ENCODE results near the gene COBL. TPM values are rescaled to one million over a fixed set of nuclear protein-coding genes. Genes with fewer than 3 reads are reported as not detected.

The COBL gene
- total and polyA plus RNA-seq, 2 of the 4 experiments (the other 2 are of a cell fraction) = under 0.01 TPM; not detected in 1

GRCh38 chr7:51190969-51191368 lies 125.6 kb downstream of the COBL start:
- no peak overlapping the region for H4K91ac ChIP-seq (ENCODE audit: insufficient read depth, low read depth, low read length)
- DNase-seq (no peak), ATAC-seq (ENCODE audit: low read depth) (no peak)
- TF ChIP-seq FOS (IDR thresholded peaks at IDR 0.05; ENCODE audit: low read depth, low read length) = no peak
- no peak for TF ChIP-seq RFX5 (IDR thresholded peaks at IDR 0.05; ENCODE audit: low read depth, low read length)
- TF ChIP-seq CHD1 (IDR thresholded peaks at IDR 0.05; ENCODE audit: low read depth, low read length) = no peak
- no peak for TF ChIP-seq CEBPB (IDR thresholded peaks at IDR 0.05; ENCODE audit: low read depth, low read length)
- no peak for TF ChIP-seq MXI1 (IDR thresholded peaks at IDR 0.05; ENCODE audit: borderline replicate concordance, low read depth, low read length)
- no peak for TF ChIP-seq RAD21 (IDR thresholded peaks at IDR 0.05; ENCODE audit: low read length)
- TF ChIP-seq, protein P1, sequence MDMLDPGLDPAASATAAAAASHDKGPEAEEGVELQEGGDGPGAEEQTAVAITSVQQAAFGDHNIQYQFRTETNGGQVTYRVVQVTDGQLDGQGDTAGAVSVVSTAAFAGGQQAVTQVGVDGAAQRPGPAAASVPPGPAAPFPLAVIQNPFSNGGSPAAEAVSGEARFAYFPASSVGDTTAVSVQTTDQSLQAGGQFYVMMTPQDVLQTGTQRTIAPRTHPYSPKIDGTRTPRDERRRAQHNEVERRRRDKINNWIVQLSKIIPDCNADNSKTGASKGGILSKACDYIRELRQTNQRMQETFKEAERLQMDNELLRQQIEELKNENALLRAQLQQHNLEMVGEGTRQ (IDR thresholded peaks at IDR 0.05; ENCODE audit: low read depth, low read length) = no peak
- no peak for TF ChIP-seq POLR2A (IDR thresholded peaks at IDR 0.05; ENCODE audit: low read depth, low read length)
- TF ChIP-seq ELK1 (IDR thresholded peaks at IDR 0.05; ENCODE audit: borderline replicate concordance, low read depth, low read length) = no peak
- TF ChIP-seq MAZ (IDR thresholded peaks at IDR 0.05; ENCODE audit: borderline replicate concordance, low read depth, low read length) = no peak
- TF ChIP-seq BHLHE40 (IDR thresholded peaks at IDR 0.05; ENCODE audit: low read depth, low read length) = no peak
- ChIA-PET CTCF (no interaction called here), POLR2A (ENCODE audit: unreplicated experiment) (no interaction called here)
- H3K9me3 ChIP-seq (ENCODE audit: control insufficient read depth, insufficient read depth, low read length) = no peaks in the 10 kb centered on the region
- no peak overlapping the region for H2BK120ac ChIP-seq (ENCODE audit: low read depth, low read length)
- H2BK5ac ChIP-seq (ENCODE audit: low read depth, low read length, poor library complexity, severe bottlenecking) = no peak overlapping the region
- no peak overlapping the region for H3K9ac ChIP-seq (ENCODE audit: low read depth, low read length)
- H3K56ac ChIP-seq (ENCODE audit: extremely low read depth, insufficient read depth, low read length) = no peak overlapping the region
- H3K4me3 ChIP-seq (ENCODE audit: insufficient read depth, low read depth, low read length) = no peak overlapping the region
- H3K4ac ChIP-seq (ENCODE audit: low read depth, low read length) = no peak overlapping the region
- intact Hi-C loops (cut with micrococcal nuclease) (no loop called here), in situ Hi-C loops (cut with MboI; ENCODE audit: low sequenced_read_pairs) (no loop called here), dilution Hi-C loops (cut with HindIII; ENCODE audit: low sequenced_read_pairs, unreplicated experiment) (no loop called here)
- H2BK15ac ChIP-seq (ENCODE audit: low read depth, low read length) = no peak overlapping the region
- H2BK20ac ChIP-seq (ENCODE audit: low read depth, low read length) = no peak overlapping the region
- H2AFZ ChIP-seq (replicated peaks; ENCODE audit: low read length, poor library complexity) = no peak overlapping the region
- H4K5ac ChIP-seq (ENCODE audit: low read depth, low read length) = no peak overlapping the region
- BruUV-seq (replicated peaks) = no TSS peak
- WGBS, 2 experiments (ENCODE audit: extremely low coverage in 2 of 2, insufficient read length in 1 of 2) = no CpG with 5 or more reads among the region's 5 CpGs
- H4K20me1 ChIP-seq (ENCODE audit: insufficient read depth, low read length) = no peaks in the 10 kb centered on the region
- H4K8ac ChIP-seq (ENCODE audit: low read depth in 2 of 2, low read length in 2 of 2) = no peak overlapping the region
- H2AK5ac ChIP-seq (ENCODE audit: low read depth, low read length) = no peak overlapping the region
- no peak overlapping the region for H3K27ac ChIP-seq (ENCODE audit: insufficient read depth, low read length)
- H3K14ac ChIP-seq (replicated peaks; ENCODE audit: low read depth, low read length) = no peak overlapping the region
- H3K79me1 ChIP-seq (ENCODE audit: low read depth in 1 of 2, low read length in 2 of 2) = no peaks in the 10 kb centered on the region
- H3K36me3 ChIP-seq (ENCODE audit: control insufficient read depth, insufficient read depth, low read length) = no peaks in the 10 kb centered on the region
- no peak overlapping the region for H3K23ac ChIP-seq (ENCODE audit: low read depth, low read length)
- no peaks in the 10 kb centered on the region for H3K9me1 ChIP-seq (ENCODE audit: insufficient read depth, low read length)
- no peaks in the 10 kb centered on the region for H3K27me3 ChIP-seq (ENCODE audit: control insufficient read depth, insufficient read depth, low read length)
- no peaks in the 10 kb centered on the region for H3K4me1 ChIP-seq (ENCODE audit: control insufficient read depth, insufficient read depth, low read length)
- no peak overlapping the region for H3K4me2 ChIP-seq (ENCODE audit: low read depth, low read length)
- H2AK9ac ChIP-seq (replicated peaks; ENCODE audit: low read depth, low read length, poor library complexity) = no peak overlapping the region
- no peak overlapping the region for H3K18ac ChIP-seq (ENCODE audit: low read depth, low read length)

Measured in IMR-90 (cell line).